SK-N-SH (cell line): ENCODE measurements around the gene C1QTNF9B.
"Not testable (repeated sequence)": the region's sequence is repeated elsewhere in the genome, so short reads cannot be mapped to it uniquely, and the experiment has no call there.

Experiments
- CTCF ChIP-seq: fragments of 200-600 bp; sonication (generic); IDR thresholded peaks from 2 replicates; pipeline ENCODE4 v1.6.1; 2017; ENCODE audit warnings: antibody characterized with exemption, mild to moderate bottlenecking, moderate library complexity
- GABPA ChIP-seq: IDR thresholded peaks from 2 replicates; pipeline ENCODE4 v1.4.0; 2012; ENCODE audit warnings: low read depth, mild to moderate bottlenecking
- JUND ChIP-seq: IDR thresholded peaks from 2 replicates; pipeline ENCODE4 v1.4.0; 2012
- MAX ChIP-seq: IDR thresholded peaks from 2 replicates; pipeline ENCODE4 v1.4.0; 2012; ENCODE audit warnings: low read depth
- NRF1 ChIP-seq: IDR thresholded peaks from 2 replicates; pipeline ENCODE4 v1.6.1; 2012; ENCODE audit warnings: low read depth, mild to moderate bottlenecking, low read length
- POLR2AphosphoS5 ChIP-seq: IDR thresholded peaks from 2 replicates; pipeline ENCODE4 v1.6.1; 2012; ENCODE audit warnings: low read depth, low read length
- RAD21 ChIP-seq: IDR thresholded peaks from 2 replicates; pipeline ENCODE4 v1.6.1; 2012; ENCODE audit warnings: mild to moderate bottlenecking, low read length
- REST ChIP-seq: IDR thresholded peaks from 2 replicates; pipeline ENCODE4 v1.6.1; 2012; ENCODE audit warnings: mild to moderate bottlenecking, low read depth, low read length, moderate library complexity
- RFX5 ChIP-seq: IDR thresholded peaks from 2 replicates; pipeline ENCODE4 v1.6.1; 2012; ENCODE audit warnings: mild to moderate bottlenecking, improper control_type of control experiment, low read length
- SIN3A ChIP-seq: IDR thresholded peaks from 2 replicates; pipeline ENCODE4 v1.6.1; 2012; ENCODE audit warnings: low read depth, mild to moderate bottlenecking, low read length, moderate library complexity, borderline replicate concordance
- USF2 ChIP-seq: fragments of 150-350 bp; IDR thresholded peaks from 2 replicates; pipeline ENCODE4 v1.6.1; 2017; ENCODE audit warnings: antibody characterized with exemption, low read length, low read depth, borderline replicate concordance
- YY1 ChIP-seq: IDR thresholded peaks from 2 replicates; pipeline ENCODE4 v1.4.0; 2012; ENCODE audit warnings: low read depth, mild to moderate bottlenecking
- ZBTB33 ChIP-seq: IDR thresholded peaks from 2 replicates; pipeline ENCODE4 v1.4.0; 2012; ENCODE audit warnings: low read depth, borderline replicate concordance

- not testable (repeated sequence) for TF ChIP-seq CTCF, ZBTB33, YY1, NRF1, USF2, RAD21, POLR2AphosphoS5, SIN3A, REST, RFX5, JUND, MAX, GABPA
Observed at GRCh38 chr13:23897452-23897919, at the start of gene C1QTNF9B.
